Measurements from ENCODE around the gene ZFPM1.

DNA sequence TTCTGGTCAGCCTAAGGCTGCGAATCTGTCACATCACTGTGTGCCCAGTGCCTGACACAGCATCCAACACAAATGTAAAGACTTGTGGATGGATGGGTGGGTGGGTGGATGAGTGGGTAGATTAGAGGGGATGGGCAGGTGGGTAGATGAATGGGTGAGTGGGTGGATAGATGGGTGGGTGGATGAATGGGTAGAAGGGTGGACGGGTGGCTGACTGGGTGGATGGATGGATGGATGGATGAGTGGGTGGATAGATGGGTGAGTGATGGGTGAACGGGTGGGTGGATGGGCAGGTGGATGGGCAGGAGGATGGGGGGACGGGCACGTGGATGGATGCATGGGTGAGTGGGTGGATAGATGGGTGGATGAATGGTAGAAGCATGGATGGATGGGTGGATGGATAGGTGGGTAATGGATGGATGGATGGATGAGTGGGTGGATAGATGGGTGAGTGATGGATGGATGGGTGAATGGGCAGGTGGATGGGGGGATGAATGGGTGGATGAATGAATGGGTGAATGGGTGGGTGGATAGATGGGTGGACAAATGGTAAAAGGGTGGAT lies 31.1 kb upstream of the ZFPM1 start:
- TF ChIP-seq, protein P1, sequence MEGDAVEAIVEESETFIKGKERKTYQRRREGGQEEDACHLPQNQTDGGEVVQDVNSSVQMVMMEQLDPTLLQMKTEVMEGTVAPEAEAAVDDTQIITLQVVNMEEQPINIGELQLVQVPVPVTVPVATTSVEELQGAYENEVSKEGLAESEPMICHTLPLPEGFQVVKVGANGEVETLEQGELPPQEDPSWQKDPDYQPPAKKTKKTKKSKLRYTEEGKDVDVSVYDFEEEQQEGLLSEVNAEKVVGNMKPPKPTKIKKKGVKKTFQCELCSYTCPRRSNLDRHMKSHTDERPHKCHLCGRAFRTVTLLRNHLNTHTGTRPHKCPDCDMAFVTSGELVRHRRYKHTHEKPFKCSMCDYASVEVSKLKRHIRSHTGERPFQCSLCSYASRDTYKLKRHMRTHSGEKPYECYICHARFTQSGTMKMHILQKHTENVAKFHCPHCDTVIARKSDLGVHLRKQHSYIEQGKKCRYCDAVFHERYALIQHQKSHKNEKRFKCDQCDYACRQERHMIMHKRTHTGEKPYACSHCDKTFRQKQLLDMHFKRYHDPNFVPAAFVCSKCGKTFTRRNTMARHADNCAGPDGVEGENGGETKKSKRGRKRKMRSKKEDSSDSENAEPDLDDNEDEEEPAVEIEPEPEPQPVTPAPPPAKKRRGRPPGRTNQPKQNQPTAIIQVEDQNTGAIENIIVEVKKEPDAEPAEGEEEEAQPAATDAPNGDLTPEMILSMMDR (IDR thresholded peaks at IDR 0.05): no peak
- TF ChIP-seq POLR2A (IDR thresholded peaks at IDR 0.05): no peak
